Endothelial cell of umbilical vein (primary cell): Measurements from ENCODE around the gene CTIF. TPM values are rescaled to one million over a fixed set of nuclear protein-coding genes. Genes with fewer than 3 reads are reported as not detected.

ENCODE experiments used
- BruUV-seq: library from RNA; stranded (reverse); fragments of 400-500 nt; replicated peaks from 2 replicates; lab custom pipeline; 2021; lab: Mats Ljungman, UMichigan
- CTCF ChIA-PET: fragments of 300-600, 350-600 bp; sonication (Branson Sonifier 250); formaldehyde crosslinking; loops from one replicate; lab custom pipeline; 2021; ENCODE audit warnings: antibody characterized with exemption, inconsistent platforms; lab: Charles Lee
- POLR2A ChIA-PET: fragments of 300-600, 350-600 bp; sonication (Branson Sonifier 250); formaldehyde crosslinking; loops from one replicate; lab custom pipeline; 2021; ENCODE audit warnings: antibody characterized with exemption, inconsistent platforms; lab: Charles Lee
- DNase-seq: peaks from one replicate; pipeline ENCODE4 v3.0.0-alpha.2; 2011; ENCODE audit warnings: low read depth, low spot score
- FAIRE-seq: peaks from 2 replicates; lab custom pipeline; 2011; peaks lifted over from hg19 to GRCh38; lab: Jason Lieb, UNC
- H2AFZ ChIP-seq: 2 replicates; pipeline ENCODE4 v1.6.0; 2012; ENCODE audit warnings: low read depth, low read length, control low read depth, inconsistent platforms
- H3K27ac ChIP-seq: 2 replicates; pipeline ENCODE4 v1.5.1; 2011; ENCODE audit warnings: low read depth, mild to moderate bottlenecking, control low read depth, low read length, moderate library complexity; ENCODE audit not compliant: insufficient read depth
- H3K27me3 ChIP-seq, 2 experiments: 2 replicates each; pipeline versions ENCODE4 v1.6.0 to v1.6.1; 2011; ENCODE audit warnings: low read length in 2 of 2, mixed read lengths in 1 of 2; ENCODE audit not compliant: control insufficient read depth in 2 of 2, insufficient read depth in 2 of 2
- H3K36me3 ChIP-seq, 2 experiments: 2 replicates in 1 of 2; 3 replicates in 1 of 2; pipeline ENCODE4 v1.5.1; 2011; ENCODE audit warnings: low read length in 2 of 2, mild to moderate bottlenecking in 1 of 2, moderate library complexity in 1 of 2; ENCODE audit not compliant: control insufficient read depth in 2 of 2, insufficient read depth in 2 of 2; ENCODE audit errors: extremely low read depth in 1 of 2
- H3K4me1 ChIP-seq: 3 replicates; pipeline ENCODE4 v1.5.1; 2011; ENCODE audit warnings: mild to moderate bottlenecking, low read length; ENCODE audit not compliant: control insufficient read depth, insufficient read depth; ENCODE audit errors: extremely low read depth
- H3K4me2 ChIP-seq: 2 replicates; pipeline ENCODE4 v1.6.1; 2011; ENCODE audit warnings: low read length, control low read depth, mixed read lengths; ENCODE audit not compliant: insufficient read depth
- H3K4me3 ChIP-seq, 3 experiments: fragments of 200-600 bp in 1 of 3; sonication (generic), shearing (Covaris generic) in 1 of 3; replicated peaks in 1 of 3; 2 replicates each; pipeline ENCODE4 v1.5.1; 2011 to 2016; ENCODE audit warnings: control low read depth in 3 of 3, low read length in 3 of 3, mild to moderate bottlenecking in 2 of 3, inconsistent platforms in 1 of 3, low read depth in 1 of 3, moderate library complexity in 1 of 3; ENCODE audit not compliant: insufficient read depth in 1 of 3
- H3K79me2 ChIP-seq: 2 replicates; pipeline ENCODE4 v1.6.0; 2012; ENCODE audit warnings: low read length, inconsistent platforms; ENCODE audit not compliant: control insufficient read depth, insufficient read depth
- H3K9ac ChIP-seq: replicated peaks from 2 replicates; pipeline ENCODE3; 2011; ENCODE audit warnings: low read length, control low read depth; ENCODE audit not compliant: insufficient read depth; ENCODE audit errors: extremely low read depth
- H3K9me1 ChIP-seq: replicated peaks from 3 replicates; pipeline ENCODE4 v1.6.0; 2011; ENCODE audit warnings: mild to moderate bottlenecking, low read length; ENCODE audit not compliant: control insufficient read depth, insufficient read depth; ENCODE audit errors: extremely low read depth
- H3K9me3 ChIP-seq: replicated peaks from 2 replicates; pipeline ENCODE4 v1.5.1; 2012; ENCODE audit warnings: low read length, inconsistent platforms; ENCODE audit not compliant: control insufficient read depth, insufficient read depth
- H4K20me1 ChIP-seq: replicated peaks from 2 replicates; pipeline ENCODE3; 2011; ENCODE audit warnings: mild to moderate bottlenecking, low read length; ENCODE audit not compliant: control insufficient read depth, insufficient read depth; ENCODE audit errors: extremely low read depth
- EZH2 ChIP-seq: IDR thresholded peaks from 2 replicates; pipeline ENCODE4 v1.6.1; 2012; ENCODE audit warnings: borderline replicate concordance, low read depth, mild to moderate bottlenecking, moderate library complexity, low read length, inconsistent platforms; ENCODE audit not compliant: severe bottlenecking
- FOS ChIP-seq: IDR thresholded peaks from 2 replicates; pipeline ENCODE4 v1.6.1; 2011; ENCODE audit warnings: mild to moderate bottlenecking, low read length, moderate library complexity, borderline replicate concordance; ENCODE audit not compliant: insufficient read depth
- GATA2 ChIP-seq: IDR thresholded peaks from 2 replicates; pipeline ENCODE4 v1.7.0; 2011; ENCODE audit warnings: low read depth, mild to moderate bottlenecking, moderate library complexity, mixed read lengths, low read length; ENCODE audit not compliant: insufficient read length, insufficient read depth
- JUN ChIP-seq: IDR thresholded peaks from 2 replicates; pipeline ENCODE4 v1.6.1; 2011; ENCODE audit warnings: borderline replicate concordance, low read depth; ENCODE audit not compliant: insufficient read length, insufficient read depth
- MYC ChIP-seq: IDR thresholded peaks from one replicate; pipeline ENCODE4 v1.6.1; 2011; ENCODE audit warnings: mild to moderate bottlenecking, low read depth, low read length
- POLR2A ChIP-seq: IDR thresholded peaks from 2 replicates; pipeline ENCODE4 v1.6.1; 2012; ENCODE audit warnings: low read depth, mild to moderate bottlenecking, control low read depth, low read length
- POLR2AphosphoS5 ChIP-seq: IDR thresholded peaks from 2 replicates; pipeline ENCODE4 v1.6.1; 2012; ENCODE audit warnings: low read depth, mild to moderate bottlenecking, control low read depth, low read length, moderate library complexity; ENCODE audit not compliant: insufficient read depth
- dilution Hi-C: fragments of 300-500 bp; cut with MboI; formaldehyde crosslinking; loops from one replicate; pipeline ENCODE4 v1.15.0; 2019; ENCODE audit warnings: low sequenced_read_pairs; ENCODE audit not compliant: extremely low pct_ligation_motif_present
- intact Hi-C: fragments of 100-400 bp; cut with micrococcal nuclease; formaldehyde crosslinking; loops from one replicate; pipeline ENCODE4 v1.10.0; 2022
- polyA plus RNA-seq, 4 experiments: library from polyadenylated mRNA; depleted of rRNA in 3 of 4; stranded (reverse) in 3 of 4; unstranded in 1 of 4; fragments of >200 nt; gene quantifications; 2 replicates each; pipeline versions ENCODE4 v1.2.1 to v1.2.3, GENCODE V29; 2011 to 2012; ENCODE audit warnings: missing spikeins in 1 of 4
- total RNA-seq: library from RNA; stranded (reverse); gene quantifications from 2 replicates; pipeline ENCODE4 v1.2.3, GENCODE V29; 2021
- TF ChIP-seq, protein P1 (sequence below), 2 donors: IDR thresholded peaks; 1 replicate in 1 of 2; 2 replicates in 1 of 2; pipeline ENCODE4 v1.5.1; 2011; ENCODE audit warnings: low read length in 2 of 2, mild to moderate bottlenecking in 2 of 2, moderate library complexity in 2 of 2, control low read depth in 1 of 2, inconsistent platforms in 1 of 2, low read depth in 1 of 2; ENCODE audit not compliant: insufficient read depth in 1 of 2; ENCODE audit errors: extremely low read depth in 1 of 2
- TF ChIP-seq, protein P2 (sequence below): IDR thresholded peaks from 2 replicates; pipeline ENCODE4 v1.6.1; 2011; ENCODE audit not compliant: insufficient read depth, insufficient read length

CTIF gene
- total and polyA plus RNA-seq, 2 donors (not counting 3 experiments of a cell fraction or from before 2014, with no cell fraction given) = 20.9 to 57.7 TPM

- H3K79me2 ChIP-seq = no peaks in the 10 kb centered on the region
- FAIRE-seq (no peak), DNase-seq (no peak)
- ChIA-PET CTCF (interaction anchor here (0.9 kb wide), 1 partner anchor 40 kb away, joined by 3 read pairs; no protein-coding TSS in a partner anchor), POLR2A (interaction anchor here (0.6 kb wide), 1 partner anchor 121 kb away, joined by 4 read pairs; no protein-coding TSS in a partner anchor)
- intact Hi-C loops (no loop called here), dilution Hi-C loops (no loop called here)
- TF ChIP-seq POLR2AphosphoS5 (no peak), EZH2 (no peak), MYC (no peak), JUN (no peak), GATA2 (no peak), FOS (no peak), POLR2A (no peak)
- TF ChIP-seq, protein P1, sequence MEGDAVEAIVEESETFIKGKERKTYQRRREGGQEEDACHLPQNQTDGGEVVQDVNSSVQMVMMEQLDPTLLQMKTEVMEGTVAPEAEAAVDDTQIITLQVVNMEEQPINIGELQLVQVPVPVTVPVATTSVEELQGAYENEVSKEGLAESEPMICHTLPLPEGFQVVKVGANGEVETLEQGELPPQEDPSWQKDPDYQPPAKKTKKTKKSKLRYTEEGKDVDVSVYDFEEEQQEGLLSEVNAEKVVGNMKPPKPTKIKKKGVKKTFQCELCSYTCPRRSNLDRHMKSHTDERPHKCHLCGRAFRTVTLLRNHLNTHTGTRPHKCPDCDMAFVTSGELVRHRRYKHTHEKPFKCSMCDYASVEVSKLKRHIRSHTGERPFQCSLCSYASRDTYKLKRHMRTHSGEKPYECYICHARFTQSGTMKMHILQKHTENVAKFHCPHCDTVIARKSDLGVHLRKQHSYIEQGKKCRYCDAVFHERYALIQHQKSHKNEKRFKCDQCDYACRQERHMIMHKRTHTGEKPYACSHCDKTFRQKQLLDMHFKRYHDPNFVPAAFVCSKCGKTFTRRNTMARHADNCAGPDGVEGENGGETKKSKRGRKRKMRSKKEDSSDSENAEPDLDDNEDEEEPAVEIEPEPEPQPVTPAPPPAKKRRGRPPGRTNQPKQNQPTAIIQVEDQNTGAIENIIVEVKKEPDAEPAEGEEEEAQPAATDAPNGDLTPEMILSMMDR (IDR thresholded peaks at IDR 0.05; ENCODE audit: extremely low read depth in 1 of 2, insufficient read depth in 1 of 2, low read depth in 1 of 2, low read length in 2 of 2) = no peak
- TF ChIP-seq, protein P2, sequence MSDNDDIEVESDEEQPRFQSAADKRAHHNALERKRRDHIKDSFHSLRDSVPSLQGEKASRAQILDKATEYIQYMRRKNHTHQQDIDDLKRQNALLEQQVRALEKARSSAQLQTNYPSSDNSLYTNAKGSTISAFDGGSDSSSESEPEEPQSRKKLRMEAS = no peak
- H3K9me3 ChIP-seq = no peaks in the 10 kb centered on the region
- H3K9me1 ChIP-seq = no peaks in the 10 kb centered on the region
- BruUV-seq = no TSS peak
- no peaks in the 10 kb centered on the region for H4K20me1 ChIP-seq
- H3K27me3 ChIP-seq = no peaks in the 10 kb centered on the region
- H3K4me3 ChIP-seq = no peak overlapping the region
- H3K9ac ChIP-seq = no peak overlapping the region
- no peak overlapping the region for H2AFZ ChIP-seq
- peaks cover 0 to 3% of the 10 kb centered on the region in 2 experiments for H3K36me3 ChIP-seq
- H3K4me1 ChIP-seq = no peaks in the 10 kb centered on the region
- H3K4me2 ChIP-seq = no peak overlapping the region
- no peak overlapping the region for H3K27ac ChIP-seq
These were observed 280.4 kb downstream of the CTIF start for GRCh38 chr18:48819276-48819675.
